Activated T-cell treated with anti-CD3 and anti-CD28 coated beads, Interleukin-2, amount 50 U/mL, for 4 hours (primary cell): ENCODE results near the gene SYNGR3. TPM values are rescaled to one million over a fixed set of nuclear protein-coding genes. Genes with fewer than 3 reads are reported as not detected.

Experiments
- ATAC-seq, 2 donors: fragments of 200-7000 bp; cut with Tn5 transposase; one replicate each; pipeline ENCODE4 v1.10.0; 2021
- DNase-seq: peaks from one replicate; pipeline ENCODE4 v3.0.0-alpha.2; 2020
- H3K27me3 Mint-ChIP-seq: one replicate; pipeline ENCODE4 v1.8.0; 2021; ENCODE audit warnings: low read depth, mixed read lengths
- H3K36me3 Mint-ChIP-seq: one replicate; pipeline ENCODE4 v1.8.0; 2022; ENCODE audit warnings: mixed read lengths; ENCODE audit not compliant: insufficient read depth
- H3K4me1 Mint-ChIP-seq: one replicate; pipeline ENCODE4 v1.8.0; 2021; ENCODE audit warnings: low read depth, mixed read lengths
- H3K4me3 Mint-ChIP-seq: one replicate; pipeline ENCODE4 v1.8.0; 2021; ENCODE audit warnings: mild to moderate bottlenecking, moderate library complexity, mixed read lengths
- H3K9me3 Mint-ChIP-seq: one replicate; pipeline ENCODE4 v1.8.0; 2021; ENCODE audit warnings: mixed read lengths
- total RNA-seq, 3 donors: library from RNA; stranded (reverse); gene quantifications; one replicate each; pipeline ENCODE4 v1.2.1, GENCODE V29; 2021

SYNGR3 gene
- total RNA-seq, 3 donors from 2014 or later: 2.7 to 4.3 (median 3.5) TPM

DNA sequence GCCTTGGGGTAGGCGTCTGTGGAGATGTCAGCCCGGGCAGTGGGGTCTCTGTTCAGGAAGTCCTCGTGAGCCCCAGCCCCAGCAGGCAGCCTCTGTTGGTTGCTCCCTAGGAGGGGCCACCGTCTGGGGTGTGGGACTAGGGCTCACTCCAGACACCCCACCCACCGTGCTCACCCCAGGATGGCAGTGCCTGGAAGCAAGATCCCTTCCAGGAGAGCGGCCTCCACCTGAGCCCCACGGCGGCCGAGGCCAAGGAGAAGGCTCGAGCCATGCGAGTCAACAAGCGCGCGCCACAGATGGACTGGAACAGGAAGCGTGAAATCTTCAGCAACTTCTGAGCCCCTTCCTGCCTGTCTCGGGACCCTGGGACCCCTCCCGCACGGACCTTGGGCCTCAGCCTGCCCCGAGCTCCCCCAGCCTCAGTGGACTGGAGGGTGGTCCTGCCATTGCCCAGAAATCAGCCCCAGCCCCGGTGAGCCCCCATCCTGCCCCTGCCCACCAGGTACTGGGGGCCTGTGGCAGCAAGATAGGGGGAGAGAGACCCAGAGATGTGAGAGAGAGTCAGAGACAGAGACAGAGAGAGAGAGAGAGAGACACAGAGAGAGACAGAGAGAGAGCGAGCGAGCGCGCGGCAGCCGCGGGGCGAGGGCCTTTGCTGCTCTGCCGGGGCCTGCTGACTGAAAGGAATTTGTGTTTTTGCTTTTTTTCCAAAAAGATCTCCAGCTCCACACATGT, 48.0 kb downstream of the SYNGR3 start:
- H3K4me3 Mint-ChIP-seq: no peak overlapping the region
- no peaks in the 10 kb centered on the region for H3K27me3 Mint-ChIP-seq
- H3K36me3 Mint-ChIP-seq: no peaks in the 10 kb centered on the region
- DNase-seq: no peak
- no peak for ATAC-seq
- no peaks in the 10 kb centered on the region for H3K9me3 Mint-ChIP-seq
- H3K4me1 Mint-ChIP-seq: no peaks in the 10 kb centered on the region

- DNase-seq: no peak
- H3K4me1 Mint-ChIP-seq: no peaks in the 10 kb centered on the region
- H3K27me3 Mint-ChIP-seq: no peaks in the 10 kb centered on the region
- H3K4me3 Mint-ChIP-seq: no peak overlapping the region
- no peak for ATAC-seq
- no peaks in the 10 kb centered on the region for H3K9me3 Mint-ChIP-seq
- no peaks in the 10 kb centered on the region for H3K36me3 Mint-ChIP-seq
Observed at GRCh38 chr16:2038382-2039231, 48.8 kb downstream of the SYNGR3 start.

DNA sequence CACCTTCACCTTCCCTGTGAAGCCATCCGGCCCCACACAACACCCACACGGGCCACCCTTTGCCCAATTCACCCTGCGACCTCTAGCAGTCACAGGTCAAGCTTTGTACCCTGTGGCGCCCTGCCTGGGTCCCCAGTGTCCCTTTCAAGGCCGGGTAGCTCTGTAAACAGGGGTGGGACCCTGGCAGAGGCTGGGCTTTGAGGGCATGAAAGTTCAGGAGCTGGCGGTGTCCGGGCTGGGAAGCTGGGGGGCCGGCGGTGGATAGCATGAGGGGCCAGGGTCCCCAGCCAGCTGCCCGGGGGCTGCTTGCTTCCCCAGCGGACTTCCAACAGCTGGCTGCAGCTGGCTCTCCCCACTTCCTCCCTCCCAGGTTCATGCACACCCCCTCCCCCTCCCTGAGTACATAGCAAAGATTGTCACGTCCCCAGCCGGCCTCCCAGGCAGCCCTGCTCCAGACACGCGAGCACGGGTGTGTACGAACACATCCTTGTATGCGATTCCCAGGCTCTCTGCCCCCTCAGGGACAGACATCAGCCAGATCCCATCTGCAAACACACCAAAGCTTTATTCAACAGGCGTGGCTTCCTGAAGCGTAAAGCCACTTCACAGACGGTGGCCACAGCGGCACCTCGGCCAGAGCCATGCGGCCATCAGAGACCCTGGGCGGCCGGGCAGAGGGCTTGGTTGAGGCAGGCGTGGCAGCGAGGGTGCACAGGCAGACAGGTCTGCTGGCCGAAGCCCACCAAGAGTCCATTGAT, 49.7 kb downstream of the SYNGR3 start:
- H3K36me3 Mint-ChIP-seq: no peaks in the 10 kb centered on the region
- no peak overlapping the region for H3K4me3 Mint-ChIP-seq
- no peaks in the 10 kb centered on the region for H3K9me3 Mint-ChIP-seq
- DNase-seq: no peak
- no peaks in the 10 kb centered on the region for H3K27me3 Mint-ChIP-seq
- no peak for ATAC-seq
- no peaks in the 10 kb centered on the region for H3K4me1 Mint-ChIP-seq

DNA sequence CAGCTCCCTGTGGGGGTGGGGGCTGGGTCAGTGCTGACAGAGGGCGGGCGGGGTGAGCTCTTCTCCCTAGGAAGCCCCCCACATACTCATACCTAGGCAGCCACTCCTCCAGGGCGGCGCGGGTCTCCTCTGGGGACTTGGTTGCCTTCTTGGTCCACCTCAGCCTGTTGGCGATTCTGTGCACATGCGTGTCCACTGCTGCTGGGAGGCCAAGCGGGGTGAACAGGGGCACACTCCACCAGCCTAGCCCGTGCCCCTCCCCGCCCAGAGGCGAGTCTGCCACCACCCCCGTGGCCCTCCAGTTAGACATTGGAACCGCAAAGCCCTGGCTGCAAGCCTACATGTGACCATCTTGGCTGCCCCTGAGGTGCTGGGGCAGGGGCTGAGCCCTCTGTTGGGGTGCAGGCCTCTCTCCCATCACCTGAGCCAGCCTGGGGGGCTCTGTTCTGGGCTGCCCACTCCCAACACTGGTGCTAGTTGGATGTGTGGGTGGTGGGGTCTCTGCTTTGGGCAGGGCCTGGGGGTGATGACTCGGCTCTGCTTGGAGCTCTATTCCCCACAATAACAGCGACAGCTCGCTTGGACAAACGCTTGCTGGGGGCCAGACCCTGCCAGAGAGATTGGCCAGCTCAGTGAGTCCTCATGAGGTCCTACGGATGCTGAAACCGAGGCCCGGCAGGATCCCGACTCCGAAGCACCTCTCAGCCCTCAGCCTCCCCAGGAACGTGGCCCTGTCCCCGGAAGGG, 50.4 kb downstream of the SYNGR3 start:
- H3K27me3 Mint-ChIP-seq: no peaks in the 10 kb centered on the region

GRCh38 chr16:2040787-2041522, 51.2 kb downstream of the SYNGR3 start:
- DNase-seq (no peak), ATAC-seq (no peak)
- H3K9me3 Mint-ChIP-seq: no peaks in the 10 kb centered on the region
- no peaks in the 10 kb centered on the region for H3K4me1 Mint-ChIP-seq
- no peaks in the 10 kb centered on the region for H3K27me3 Mint-ChIP-seq
- H3K36me3 Mint-ChIP-seq: no peaks in the 10 kb centered on the region
- no peak overlapping the region for H3K4me3 Mint-ChIP-seq

More for the DNA sequence above, 50.4 kb downstream of the SYNGR3 start:
- H3K4me3 Mint-ChIP-seq: no peak overlapping the region
- ATAC-seq (no peak), DNase-seq (no peak)
- no peaks in the 10 kb centered on the region for H3K36me3 Mint-ChIP-seq
- H3K9me3 Mint-ChIP-seq: no peaks in the 10 kb centered on the region
- H3K4me1 Mint-ChIP-seq: no peaks in the 10 kb centered on the region

DNA sequence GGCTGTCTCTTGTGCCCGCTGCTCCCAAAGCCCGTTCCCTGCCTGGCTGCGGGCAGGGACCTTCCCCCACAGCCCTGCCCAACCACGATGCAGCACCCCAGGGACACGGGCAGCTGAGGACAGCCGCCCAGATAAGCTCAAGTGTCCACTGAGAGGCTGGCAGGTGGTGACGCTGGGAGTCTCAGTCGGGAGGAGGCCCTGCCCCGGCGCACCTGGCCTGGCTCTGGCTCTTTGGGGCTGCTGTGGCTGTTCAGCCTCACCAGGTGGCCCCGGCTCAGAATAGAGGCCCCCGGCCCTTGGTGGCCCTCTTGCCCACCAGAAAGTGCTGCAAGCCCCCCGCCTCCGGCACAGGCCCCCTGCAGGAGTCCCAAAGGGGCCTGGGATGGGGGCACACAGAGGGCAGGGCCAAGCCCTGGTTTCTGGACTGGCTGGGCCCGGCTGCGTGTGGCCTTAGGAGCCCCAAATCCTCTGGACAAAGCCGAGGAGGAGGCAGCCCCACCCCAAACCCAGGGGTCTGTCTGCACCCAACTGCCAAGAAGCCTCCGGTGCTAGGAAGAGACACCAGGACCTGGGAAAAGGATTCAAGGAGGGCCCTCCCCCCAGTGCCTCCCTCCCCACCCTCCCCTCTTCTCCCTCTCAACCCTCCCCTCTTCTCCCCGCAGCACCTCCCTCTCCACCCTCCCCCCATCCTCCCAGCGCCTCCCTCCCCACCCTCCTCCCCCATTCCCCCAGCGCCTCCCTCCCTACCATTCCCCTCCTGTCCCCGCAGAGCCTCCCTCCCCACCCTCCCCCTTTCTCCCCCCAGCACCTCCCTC, 52.6 kb downstream of the SYNGR3 start:
- Mint-ChIP-seq H3K9me3 (no peaks in the 10 kb centered on the region), H3K27me3 (no peaks in the 10 kb centered on the region), H3K4me1 (peaks cover 7% of the 10 kb centered on the region), H3K4me3 (no peak overlapping the region), H3K36me3 (peaks cover 2% of the 10 kb centered on the region)
- ATAC-seq (no peak), DNase-seq (no peak)

DNA sequence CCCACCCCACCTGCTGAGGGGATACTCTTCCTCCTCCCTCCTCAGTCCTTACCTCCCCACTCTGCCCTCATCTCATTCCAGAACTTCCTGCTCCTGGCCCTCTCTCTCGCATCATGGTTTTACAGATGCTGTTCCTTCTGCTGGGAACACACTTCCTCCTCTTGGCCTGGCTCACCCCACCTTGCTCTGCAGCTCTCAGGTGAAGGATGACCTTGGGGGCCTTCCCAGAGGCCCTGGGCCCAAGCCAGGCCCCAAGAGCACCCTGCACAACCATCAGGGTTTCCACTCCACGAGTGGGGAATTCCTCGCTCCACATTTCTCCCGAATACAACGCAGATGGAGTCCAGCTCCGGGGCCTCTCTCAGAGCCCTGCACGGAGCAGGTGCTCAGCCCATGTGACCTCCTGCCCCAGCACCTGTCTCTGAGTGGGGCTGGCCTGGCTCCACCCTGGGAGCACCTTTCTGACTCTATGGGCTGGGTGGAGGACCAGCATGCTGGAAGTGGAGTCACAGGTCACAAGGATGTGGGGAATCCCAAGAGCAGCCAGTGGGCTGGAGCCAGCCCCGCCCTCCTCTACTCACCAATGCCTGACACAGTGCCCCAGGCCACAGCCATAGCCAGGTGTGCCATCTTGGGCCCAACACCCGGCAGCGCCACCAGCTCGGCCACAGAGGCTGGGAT, 53.4 kb downstream of the SYNGR3 start:
- Mint-ChIP-seq H3K4me1 (peaks cover 8% of the 10 kb centered on the region), H3K36me3 (peaks cover 2% of the 10 kb centered on the region), H3K9me3 (no peaks in the 10 kb centered on the region), H3K27me3 (no peaks in the 10 kb centered on the region), H3K4me3 (no peak overlapping the region)
- no peak for ATAC-seq
- DNase-seq: no peak

Other genes with a start within 250 kb of the SYNGR3 start
- 10 to 100 TPM; 37.2 to 37.6 (median 37.4) TPM for gene NME3, start 218.4 kb upstream of the SYNGR3 start, total RNA-seq
- gene EME2, start 217.2 kb upstream of the SYNGR3 start, total RNA-seq: 10 to 100 TPM; 30.4 to 39.1 (median 35.7) TPM
- 100 to 1,000 TPM; 223 to 288 (median 265) TPM for gene MRPS34, start 216.8 kb upstream of the SYNGR3 start, total RNA-seq
- gene SPSB3, start 207.4 kb upstream of the SYNGR3 start, total RNA-seq: 10 to 100 TPM; 15.5 to 20.8 (median 16.8) TPM
- gene NUBP2, start 207.0 kb upstream of the SYNGR3 start, total RNA-seq: 100 to 1,000 TPM in 1 of 3 donors, 10 to 100 TPM in 2; 85.7 to 101 (median 94.7) TPM
- under 1 TPM in 1 of 3 donors, not detected in 2; 0.18 TPM for gene IGFALS, start 196.3 kb upstream of the SYNGR3 start, total RNA-seq
- gene HAGH, start 163.1 kb upstream of the SYNGR3 start, total RNA-seq: 10 to 100 TPM; 34.4 to 45.9 (median 35.3) TPM
- gene FAHD1, start 162.8 kb upstream of the SYNGR3 start, total RNA-seq: 10 to 100 TPM; 22.8 to 27.9 (median 24.0) TPM
- under 1 TPM; 0.24 to 0.34 (median 0.28) TPM for gene MEIOB, start 117.8 kb upstream of the SYNGR3 start, total RNA-seq
- gene HS3ST6, start 71.6 kb upstream of the SYNGR3 start, total RNA-seq: not detected
- gene MSRB1, start 46.8 kb upstream of the SYNGR3 start, total RNA-seq: 10 to 100 TPM; 16.8 to 19.4 (median 17.6) TPM
- gene RPL3L, start 35.3 kb upstream of the SYNGR3 start, total RNA-seq: not detected
- gene NDUFB10, start 30.4 kb upstream of the SYNGR3 start, total RNA-seq: 100 to 1,000 TPM; 115 to 143 (median 117) TPM
- gene RPS2, start 25.1 kb upstream of the SYNGR3 start, total RNA-seq: 1,000 to 10,000 TPM; 5,588 to 5,699 (median 5,621) TPM
- under 1 TPM in 2 of 3 donors, not detected in 1; 0.40 to 0.42 TPM for gene RNF151, start 23.1 kb upstream of the SYNGR3 start, total RNA-seq
- gene TBL3, start 17.9 kb upstream of the SYNGR3 start, total RNA-seq: 100 to 1,000 TPM; 146 to 159 (median 156) TPM
- gene NOXO1, start 8.5 kb upstream of the SYNGR3 start, total RNA-seq: under 1 TPM in 1 of 3 donors, not detected in 2; 0.35 TPM
- gene GFER, start 5.8 kb upstream of the SYNGR3 start, total RNA-seq: 10 to 100 TPM; 34.9 to 50.0 (median 47.2) TPM
- 100 to 1,000 TPM; 118 to 127 (median 126) TPM for gene ZNF598, start 19.9 kb downstream of the SYNGR3 start, total RNA-seq
- gene NPW, start 29.8 kb downstream of the SYNGR3 start, total RNA-seq: 10 to 100 TPM in 2 of 3 donors, 1 to 10 TPM in 1; 9.2 to 19.0 (median 13.1) TPM
- gene NHERF2, start 36.9 kb downstream of the SYNGR3 start, total RNA-seq: 1 to 10 TPM; 2.0 to 4.4 (median 2.0) TPM
- gene NTHL1, start 57.9 kb downstream of the SYNGR3 start, total RNA-seq: 10 to 100 TPM; 30.5 to 43.5 (median 34.8) TPM
- 10 to 100 TPM; 87.6 to 98.0 (median 94.5) TPM for gene TSC2, start 58.0 kb downstream of the SYNGR3 start, total RNA-seq
- gene PKD1, start 145.9 kb downstream of the SYNGR3 start, total RNA-seq: 100 to 1,000 TPM; 100 to 118 (median 104) TPM
- gene RAB26, start 158.7 kb downstream of the SYNGR3 start, total RNA-seq: not detected
- gene TRAF7, start 165.8 kb downstream of the SYNGR3 start, total RNA-seq: 100 to 1,000 TPM in 2 of 3 donors, 10 to 100 TPM in 1; 95.6 to 110 (median 102) TPM
- gene CASKIN1, start 206.6 kb downstream of the SYNGR3 start, total RNA-seq: 1 to 10 TPM in 1 of 3 donors, under 1 TPM in 2; 0.14 to 1.5 (median 0.34) TPM
- gene MLST8, start 215.5 kb downstream of the SYNGR3 start, total RNA-seq: 10 to 100 TPM; 73.6 to 88.0 (median 84.8) TPM
- gene BRICD5, start 220.9 kb downstream of the SYNGR3 start, total RNA-seq: 1 to 10 TPM; 6.4 to 8.2 (median 6.8) TPM
- 10 to 100 TPM; 25.8 to 27.9 (median 27.2) TPM for gene PGP, start 224.9 kb downstream of the SYNGR3 start, total RNA-seq
- 10 to 100 TPM; 44.3 to 48.7 (median 45.3) TPM for gene E4F1, start 233.6 kb downstream of the SYNGR3 start, total RNA-seq
- gene DNASE1L2, start 246.5 kb downstream of the SYNGR3 start, total RNA-seq: 1 to 10 TPM in 1 of 3 donors, under 1 TPM in 2; 0.52 to 1.1 (median 0.86) TPM